IMR-90 (cell line): Measurements from ENCODE around the gene VAT1L. TPM values are rescaled to one million over a fixed set of nuclear protein-coding genes. Genes with fewer than 3 reads are reported as not detected.

Experiments used
- ATAC-seq: fragments of 200-7000 bp; cut with Tn5 transposase; 2 replicates; pipeline ENCODE4 v1.9.1; 2020; ENCODE audit warnings: low read depth, mild to moderate bottlenecking, moderate library complexity
- BruUV-seq: library from RNA; stranded (reverse); fragments of 400-500 nt; replicated peaks from 2 replicates; lab custom pipeline; 2021; lab: Mats Ljungman, UMichigan
- CTCF ChIA-PET: fragments of 300-600 bp; formaldehyde crosslinking; extraction: SDS; loops from one replicate; lab custom pipeline; 2021; ENCODE audit warnings: antibody characterized with exemption; lab: Yijun Ruan, JAX
- POLR2A ChIA-PET: fragments of 300-600 bp; sonication (Branson Sonifier 250); formaldehyde crosslinking; loops from one replicate; lab custom pipeline; 2022; ENCODE audit warnings: antibody characterized with exemption; ENCODE audit not compliant: unreplicated experiment; lab: Charles Lee
- DNase-seq: peaks from one replicate; pipeline ENCODE4 v3.0.0; 2013
- H2AFZ ChIP-seq: replicated peaks from 2 replicates; pipeline ENCODE3; 2013; ENCODE audit warnings: low read length, mild to moderate bottlenecking; ENCODE audit not compliant: poor library complexity
- H2AK5ac ChIP-seq: 2 replicates; pipeline ENCODE4 v1.6.1; 2013; ENCODE audit warnings: low read depth, low read length, inconsistent platforms
- H2AK9ac ChIP-seq: replicated peaks from 2 replicates; pipeline ENCODE3; 2013; ENCODE audit warnings: mild to moderate bottlenecking, low read depth, low read length, moderate library complexity; ENCODE audit not compliant: poor library complexity
- H2BK120ac ChIP-seq: 2 replicates; pipeline ENCODE4 v1.6.1; 2013; ENCODE audit warnings: low read depth, low read length, inconsistent platforms
- H2BK15ac ChIP-seq: 3 replicates; pipeline ENCODE4 v1.6.1; 2013; ENCODE audit warnings: low read depth, low read length, inconsistent platforms
- H2BK20ac ChIP-seq: 2 replicates; pipeline ENCODE4 v1.6.1; 2013; ENCODE audit warnings: low read depth, mild to moderate bottlenecking, inconsistent platforms, low read length, moderate library complexity
- H2BK5ac ChIP-seq: 2 replicates; pipeline ENCODE4 v1.6.1; 2013; ENCODE audit warnings: mild to moderate bottlenecking, low read depth, low read length, inconsistent platforms; ENCODE audit not compliant: poor library complexity, severe bottlenecking
- H3K14ac ChIP-seq: replicated peaks from 2 replicates; pipeline ENCODE4 v1.6.1; 2013; ENCODE audit warnings: low read depth, low read length, inconsistent platforms
- H3K18ac ChIP-seq: 2 replicates; pipeline ENCODE4 v1.6.1; 2013; ENCODE audit warnings: low read depth, low read length, control low read depth
- H3K23ac ChIP-seq: 2 replicates; pipeline ENCODE4 v1.6.1; 2013; ENCODE audit warnings: low read depth, low read length, inconsistent platforms
- H3K27ac ChIP-seq: 2 replicates; pipeline ENCODE4 v1.5.1; 2013; ENCODE audit warnings: mild to moderate bottlenecking, control low read depth, low read length; ENCODE audit not compliant: insufficient read depth
- H3K27me3 ChIP-seq: 2 replicates; pipeline ENCODE4 v1.6.1; 2013; ENCODE audit warnings: low read length; ENCODE audit not compliant: control insufficient read depth, insufficient read depth
- H3K36me3 ChIP-seq: 2 replicates; pipeline ENCODE4 v1.6.1; 2013; ENCODE audit warnings: low read length, mixed read lengths; ENCODE audit not compliant: control insufficient read depth, insufficient read depth
- H3K4ac ChIP-seq: 2 replicates; pipeline ENCODE4 v1.6.1; 2013; ENCODE audit warnings: low read depth, low read length, inconsistent platforms
- H3K4me1 ChIP-seq: 2 replicates; pipeline ENCODE4 v1.6.1; 2013; ENCODE audit warnings: low read length, mixed read lengths; ENCODE audit not compliant: control insufficient read depth, insufficient read depth
- H3K4me2 ChIP-seq: 2 replicates; pipeline ENCODE4 v1.6.1; 2013; ENCODE audit warnings: low read depth, mild to moderate bottlenecking, control low read depth, low read length, moderate library complexity
- H3K4me3 ChIP-seq: 2 replicates; pipeline ENCODE4 v1.5.1; 2013; ENCODE audit warnings: low read depth, mild to moderate bottlenecking, control low read depth, low read length, moderate library complexity; ENCODE audit not compliant: insufficient read depth
- H3K56ac ChIP-seq: 2 replicates; pipeline ENCODE4 v1.6.1; 2013; ENCODE audit warnings: low read length, inconsistent platforms; ENCODE audit not compliant: insufficient read depth; ENCODE audit errors: extremely low read depth
- H3K79me1 ChIP-seq, 2 experiments: 2 replicates each; pipeline ENCODE4 v1.6.1; 2013; ENCODE audit warnings: low read length in 2 of 2, inconsistent platforms in 1 of 2, low read depth in 1 of 2
- H3K9ac ChIP-seq: 2 replicates; pipeline ENCODE4 v1.6.1; 2013; ENCODE audit warnings: low read depth, low read length, control low read depth
- H3K9me1 ChIP-seq: 2 replicates; pipeline ENCODE4 v1.6.1; 2013; ENCODE audit warnings: low read length, inconsistent platforms; ENCODE audit not compliant: insufficient read depth
- H3K9me3 ChIP-seq: 2 replicates; pipeline ENCODE4 v1.6.1; 2013; ENCODE audit warnings: low read length; ENCODE audit not compliant: control insufficient read depth, insufficient read depth
- H4K20me1 ChIP-seq: 2 replicates; pipeline ENCODE4 v1.6.1; 2013; ENCODE audit warnings: low read length, inconsistent platforms; ENCODE audit not compliant: insufficient read depth
- H4K5ac ChIP-seq: 2 replicates; pipeline ENCODE4 v1.6.1; 2013; ENCODE audit warnings: mild to moderate bottlenecking, low read depth, low read length, control low read depth
- H4K8ac ChIP-seq, 2 experiments: 2 replicates each; pipeline ENCODE4 v1.6.1; 2013; ENCODE audit warnings: low read depth in 2 of 2, low read length in 2 of 2, control low read depth in 1 of 2, inconsistent platforms in 1 of 2
- H4K91ac ChIP-seq: 2 replicates; pipeline ENCODE4 v1.6.1; 2013; ENCODE audit warnings: low read depth, low read length, inconsistent platforms; ENCODE audit not compliant: insufficient read depth
- CHD1 ChIP-seq: IDR thresholded peaks from 2 replicates; pipeline ENCODE4 v1.6.1; 2012; ENCODE audit warnings: low read depth, low read length, improper control_type of control experiment
- MAFK ChIP-seq: IDR thresholded peaks from 2 replicates; pipeline ENCODE4 v1.6.1; 2012; ENCODE audit warnings: low read depth, low read length, improper control_type of control experiment
- RCOR1 ChIP-seq: IDR thresholded peaks from 2 replicates; pipeline ENCODE4 v1.6.1; 2012; ENCODE audit warnings: mild to moderate bottlenecking, low read length, improper control_type of control experiment; ENCODE audit not compliant: insufficient replicate concordance
- RFX5 ChIP-seq: IDR thresholded peaks from 2 replicates; pipeline ENCODE4 v1.8.0; 2012; ENCODE audit warnings: low read depth, mild to moderate bottlenecking, low read length, moderate library complexity
- dilution Hi-C: fragments of 300-500 bp; cut with HindIII; formaldehyde crosslinking; loops from one replicate; pipeline ENCODE4 v1.14.3; 2018; ENCODE audit warnings: low sequenced_read_pairs; ENCODE audit not compliant: unreplicated experiment
- in situ Hi-C: fragments of 300-500 bp; cut with MboI; formaldehyde crosslinking; loops from 3 replicates; pipeline ENCODE4 v1.14.3; 2019; ENCODE audit warnings: low sequenced_read_pairs, inconsistent platforms, mixed read lengths
- intact Hi-C: fragments of 100-400 bp; cut with micrococcal nuclease; formaldehyde crosslinking; loops from 2 replicates; pipeline ENCODE4 v1.10.0; 2022
- polyA plus RNA-seq, 3 experiments: library from polyadenylated mRNA; depleted of rRNA; stranded (reverse); fragments of >200 nt; gene quantifications; 2 replicates each; pipeline ENCODE4 v1.2.3, GENCODE V29; 2012; ENCODE audit warnings: low replicate concordance in 1 of 3
- total RNA-seq: library from RNA; depleted of rRNA; stranded (reverse); fragments of >200 nt; gene quantifications from 2 replicates; pipeline ENCODE4 v1.2.3, GENCODE V29; 2012
- TF ChIP-seq, protein P1 (sequence below): fragments of 150-350 bp; IDR thresholded peaks from 2 replicates; pipeline ENCODE4 v1.6.1; 2017; ENCODE audit warnings: mild to moderate bottlenecking, antibody characterized with exemption, low read length, low read depth
- TF ChIP-seq, protein P2 (sequence below): fragments of 150-350 bp; IDR thresholded peaks from 2 replicates; pipeline ENCODE4 v1.6.1; 2016; ENCODE audit warnings: low read depth, mild to moderate bottlenecking, low read length, moderate library complexity, borderline replicate concordance

The VAT1L gene
- total and polyA plus RNA-seq, 2 of the 4 experiments (the other 2 are of a cell fraction): 15.4 to 18.5 TPM

DNA sequence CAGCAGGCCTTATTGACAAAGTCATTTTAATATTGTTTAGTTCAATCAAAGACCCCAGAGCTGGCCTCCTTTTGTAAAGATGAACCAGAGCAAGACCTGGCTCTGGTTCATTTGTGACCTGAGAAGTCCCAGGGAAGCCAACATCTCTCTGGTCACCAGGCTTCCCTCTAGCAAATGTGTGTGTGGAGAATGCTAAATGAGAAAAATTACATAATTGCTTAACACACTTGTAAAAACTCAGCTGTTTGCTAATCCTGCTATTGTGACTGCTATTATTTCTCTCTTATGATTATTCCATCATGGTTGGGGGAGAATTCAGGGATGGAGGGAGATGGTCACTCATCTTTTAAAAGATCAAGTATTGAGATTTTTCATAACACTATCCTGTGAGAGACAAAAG is 139.7 kb downstream of the VAT1L start:
- no peak overlapping the region for H4K91ac ChIP-seq
- intact Hi-C loops (no loop called here), dilution Hi-C loops (no loop called here), in situ Hi-C loops (no loop called here)
- no peak overlapping the region for H2BK120ac ChIP-seq
- H3K4me2 ChIP-seq: no peak overlapping the region
- H3K56ac ChIP-seq: no peak overlapping the region
- no peak overlapping the region for H2BK20ac ChIP-seq
- TF ChIP-seq MAFK (no peak), RFX5 (no peak), RCOR1 (no peak), CHD1 (no peak)
- TF ChIP-seq, protein P1, sequence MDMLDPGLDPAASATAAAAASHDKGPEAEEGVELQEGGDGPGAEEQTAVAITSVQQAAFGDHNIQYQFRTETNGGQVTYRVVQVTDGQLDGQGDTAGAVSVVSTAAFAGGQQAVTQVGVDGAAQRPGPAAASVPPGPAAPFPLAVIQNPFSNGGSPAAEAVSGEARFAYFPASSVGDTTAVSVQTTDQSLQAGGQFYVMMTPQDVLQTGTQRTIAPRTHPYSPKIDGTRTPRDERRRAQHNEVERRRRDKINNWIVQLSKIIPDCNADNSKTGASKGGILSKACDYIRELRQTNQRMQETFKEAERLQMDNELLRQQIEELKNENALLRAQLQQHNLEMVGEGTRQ: no peak
- TF ChIP-seq, protein P2, sequence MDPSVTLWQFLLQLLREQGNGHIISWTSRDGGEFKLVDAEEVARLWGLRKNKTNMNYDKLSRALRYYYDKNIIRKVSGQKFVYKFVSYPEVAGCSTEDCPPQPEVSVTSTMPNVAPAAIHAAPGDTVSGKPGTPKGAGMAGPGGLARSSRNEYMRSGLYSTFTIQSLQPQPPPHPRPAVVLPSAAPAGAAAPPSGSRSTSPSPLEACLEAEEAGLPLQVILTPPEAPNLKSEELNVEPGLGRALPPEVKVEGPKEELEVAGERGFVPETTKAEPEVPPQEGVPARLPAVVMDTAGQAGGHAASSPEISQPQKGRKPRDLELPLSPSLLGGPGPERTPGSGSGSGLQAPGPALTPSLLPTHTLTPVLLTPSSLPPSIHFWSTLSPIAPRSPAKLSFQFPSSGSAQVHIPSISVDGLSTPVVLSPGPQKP: no peak
- H2BK15ac ChIP-seq: no peak overlapping the region
- no peaks in the 10 kb centered on the region for H3K36me3 ChIP-seq
- no peaks in the 10 kb centered on the region for H3K9me1 ChIP-seq
- H3K79me1 ChIP-seq: no peaks in the 10 kb centered on the region
- no peak overlapping the region for H2AK9ac ChIP-seq
- H3K9ac ChIP-seq: no peak overlapping the region
- H2BK5ac ChIP-seq: no peak overlapping the region
- H3K27ac ChIP-seq: no peak overlapping the region
- DNase-seq (no peak), ATAC-seq (no peak)
- no TSS peak for BruUV-seq
- H4K5ac ChIP-seq: no peak overlapping the region
- H3K4me1 ChIP-seq: no peaks in the 10 kb centered on the region
- H2AK5ac ChIP-seq: no peak overlapping the region
- H4K8ac ChIP-seq: no peak overlapping the region
- H4K20me1 ChIP-seq: no peaks in the 10 kb centered on the region
- ChIA-PET CTCF (no interaction called here), POLR2A (no interaction called here)
- no peak overlapping the region for H3K4me3 ChIP-seq
- no peak overlapping the region for H3K14ac ChIP-seq
- H3K9me3 ChIP-seq: no peaks in the 10 kb centered on the region
- no peak overlapping the region for H3K18ac ChIP-seq
- no peak overlapping the region for H3K23ac ChIP-seq
- no peak overlapping the region for H2AFZ ChIP-seq
- H3K4ac ChIP-seq: no peak overlapping the region
- H3K27me3 ChIP-seq: no peaks in the 10 kb centered on the region
